GM18867 (cell line): ENCODE measurements around the gene TRPM2.

Experiments
- ATAC-seq: cut with Tn5 transposase; IDR thresholded peaks from one replicate; pipeline ENCODE4 v1.9.1; 2021; ENCODE audit warnings: mild to moderate bottlenecking, moderate library complexity; ENCODE audit not compliant: unreplicated experiment

The TRPM2 gene

GRCh38 chr21:44456214-44456914 lies 102.9 kb downstream of the TRPM2 start:
- no peak for ATAC-seq

- ATAC-seq: no peak
These were observed 103.7 kb downstream of the TRPM2 start for GRCh38 chr21:44456915-44457736.

GRCh38 chr21:44458971-44459711 lies 105.7 kb downstream of the TRPM2 start:
- no peak for ATAC-seq

GRCh38 chr21:44459712-44460440 lies 106.5 kb downstream of the TRPM2 start:
- ATAC-seq: no peak

- ATAC-seq: no peak
These were observed 107.0 kb downstream of the TRPM2 start for GRCh38 chr21:44460441-44460755.

- no peak for ATAC-seq
These were observed 107.6 kb downstream of the TRPM2 start for GRCh38 chr21:44461005-44461404.

- no peak for ATAC-seq
These were observed 108.1 kb downstream of the TRPM2 start for GRCh38 chr21:44461464-44462001.

GRCh38 chr21:44462086-44462833 lies 108.8 kb downstream of the TRPM2 start:
- no peak for ATAC-seq

GRCh38 chr21:44462834-44463200 lies 109.4 kb downstream of the TRPM2 start:
- ATAC-seq: no peak

GRCh38 chr21:44463724-44464123 lies 110.3 kb downstream of the TRPM2 start:
- no peak for ATAC-seq

- no peak for ATAC-seq
These were observed 110.9 kb downstream of the TRPM2 start for GRCh38 chr21:44464351-44464750.

GRCh38 chr21:44466351-44466954 lies 113.0 kb downstream of the TRPM2 start:
- ATAC-seq: no peak

- ATAC-seq: no peak
These were observed 113.8 kb downstream of the TRPM2 start for GRCh38 chr21:44466996-44467858.

GRCh38 chr21:44467859-44468195 lies 114.4 kb downstream of the TRPM2 start:
- no peak for ATAC-seq

GRCh38 chr21:44471341-44471740 lies 117.9 kb downstream of the TRPM2 start:
- no peak for ATAC-seq

- ATAC-seq: no peak
These were observed 118.6 kb downstream of the TRPM2 start for GRCh38 chr21:44471996-44472395.

GRCh38 chr21:44473915-44474555 lies 120.6 kb downstream of the TRPM2 start:
- no peak for ATAC-seq

GRCh38 chr21:44475266-44475845 lies 121.9 kb downstream of the TRPM2 start:
- no peak for ATAC-seq
